Chondrocyte (in vitro differentiated cells): ENCODE results near the gene PHKA1. TPM values are rescaled to one million over a fixed set of nuclear protein-coding genes. Genes with fewer than 3 reads are reported as not detected.

ENCODE experiments used
- DNase-seq: peaks from one replicate; pipeline ENCODE4 v3.0.0; 2021; ENCODE audit warnings: mixed read lengths, low spot score
- H3K27ac Mint-ChIP-seq: one replicate; pipeline ENCODE4 v1.8.0; 2021; ENCODE audit warnings: mild to moderate bottlenecking, moderate library complexity, mixed read lengths; ENCODE audit not compliant: unreplicated experiment
- H3K27me3 Mint-ChIP-seq: 2 replicates; pipeline ENCODE4 v1.8.0; 2021; ENCODE audit warnings: low read depth, mixed read lengths
- H3K36me3 Mint-ChIP-seq: 2 replicates; pipeline ENCODE4 v1.8.0; 2021; ENCODE audit warnings: low read depth, mixed read lengths
- H3K4me1 Mint-ChIP-seq: 2 replicates; pipeline ENCODE4 v1.8.0; 2021; ENCODE audit warnings: low read depth, mild to moderate bottlenecking, mixed read lengths
- H3K4me3 Mint-ChIP-seq: one replicate; pipeline ENCODE4 v1.8.0; 2021; ENCODE audit warnings: mild to moderate bottlenecking, moderate library complexity, mixed read lengths; ENCODE audit not compliant: unreplicated experiment
- H3K9me3 Mint-ChIP-seq: 2 replicates; pipeline ENCODE4 v1.8.0; 2021; ENCODE audit warnings: low read depth, mixed read lengths
- CTCF ChIP-seq: fragments of 200-600 bp; sonication (generic); IDR thresholded peaks from 2 replicates; pipeline ENCODE4 v1.5.0; 2021; ENCODE audit warnings: antibody characterized with exemption, mild to moderate bottlenecking, moderate library complexity
- total RNA-seq: library from RNA; stranded (reverse); gene quantifications from 3 replicates; pipeline ENCODE4 v1.2.1, GENCODE V29; 2021

PHKA1 gene
- total RNA-seq, 1 donor from 2014 or later: 5.3 TPM

- no peak overlapping the region for H3K4me3 Mint-ChIP-seq
- H3K4me1 Mint-ChIP-seq: no peaks in the 10 kb centered on the region
- H3K27ac Mint-ChIP-seq: no peak overlapping the region
- H3K36me3 Mint-ChIP-seq: no peaks in the 10 kb centered on the region
- no peaks in the 10 kb centered on the region for H3K27me3 Mint-ChIP-seq
- peaks cover 3% of the 10 kb centered on the region for H3K9me3 Mint-ChIP-seq
- no peak for DNase-seq
- no peak for TF ChIP-seq CTCF
Observed at GRCh38 chrX:72532366-72532765, 181.7 kb downstream of the PHKA1 start.

Other genes with a start within 250 kb of the PHKA1 start
- gene HDAC8, start 141.5 kb downstream of the PHKA1 start, total RNA-seq: 22.2 to 35.1 TPM (median 23.0 TPM) in 3 replicates
- gene DMRTC1B, start 62.6 kb upstream of the PHKA1 start, total RNA-seq: not detected in 3 replicates
- gene FAM236B, start 68.4 kb upstream of the PHKA1 start, total RNA-seq: not detected in 3 replicates
- gene FAM236D, start 93.9 kb upstream of the PHKA1 start, total RNA-seq: not detected in 3 replicates
- gene FAM236C, start 198.3 kb upstream of the PHKA1 start, total RNA-seq: not detected in 3 replicates
- not detected in 3 replicates for gene FAM236A, start 223.9 kb upstream of the PHKA1 start, total RNA-seq
- not detected in 3 replicates for gene DMRTC1, start 229.5 kb upstream of the PHKA1 start, total RNA-seq